GM12872 (cell line): ENCODE data around the gene ADGRG4.

Source experiments
- CTCF ChIP-seq: IDR thresholded peaks from 3 replicates; pipeline ENCODE4 v1.5.1; 2011; ENCODE audit warnings: low read depth, mild to moderate bottlenecking, low read length, moderate library complexity; ENCODE audit not compliant: insufficient read depth

Gene ADGRG4

GRCh38 chrX:136304493-136304892 is 3.7 kb downstream of the ADGRG4 start:
- TF ChIP-seq CTCF = no peak

- TF ChIP-seq CTCF = no peak
Measured at GRCh38 chrX:136306182-136306581, 5.4 kb downstream of the ADGRG4 start.

GRCh38 chrX:136307471-136307870 is 6.7 kb downstream of the ADGRG4 start:
- TF ChIP-seq CTCF = no peak

GRCh38 chrX:136310411-136310810 is 9.6 kb downstream of the ADGRG4 start:
- TF ChIP-seq CTCF = no peak

- no peak for TF ChIP-seq CTCF
Measured at GRCh38 chrX:136318156-136318555, 17.4 kb downstream of the ADGRG4 start.

- TF ChIP-seq CTCF = no peak
Measured at GRCh38 chrX:136318895-136319597, 18.3 kb downstream of the ADGRG4 start.

GRCh38 chrX:136319600-136319999 is 18.8 kb downstream of the ADGRG4 start:
- no peak for TF ChIP-seq CTCF
